Peyer's patch (tissue), 4 donors: ENCODE results near the gene PLPP3. TPM values are rescaled to one million over a fixed set of nuclear protein-coding genes. Genes with fewer than 3 reads are reported as not detected.

Experiments used
- DNase-seq, 3 donors: peaks; one replicate each; pipeline ENCODE4 v3.0.0-alpha.2; 2017 to 2019
- H3K27ac ChIP-seq, 4 donors: fragments of 200-600 bp; sonication (generic); one replicate each; pipeline ENCODE4 v1.5.1; 2016 to 2019
- H3K27me3 ChIP-seq, 2 donors: fragments of 200-600 bp; sonication (generic); one replicate each; pipeline ENCODE4 v1.5.1; 2019
- H3K36me3 ChIP-seq, 3 donors: fragments of 200-600 bp; sonication (generic); one replicate each; pipeline ENCODE4 v1.5.1; 2016 to 2019
- H3K4me1 ChIP-seq, 4 donors: fragments of 200-600 bp; sonication (generic); one replicate each; pipeline ENCODE4 v1.5.1; 2016 to 2019
- H3K4me3 ChIP-seq, 4 donors: fragments of 200-600 bp; sonication (generic); 1 replicate in 3 of 4; 2 replicates in 1 of 4; pipeline ENCODE4 v1.5.1; 2016 to 2019; ENCODE audit warnings: mild to moderate bottlenecking in 1 of 4
- H3K9me3 ChIP-seq, 4 donors: fragments of 200-600 bp; sonication (generic); one replicate each; pipeline ENCODE4 v1.5.1; 2016 to 2019; ENCODE audit warnings: mild to moderate bottlenecking in 1 of 4
- CTCF ChIP-seq, 6 experiments: fragments of 450-650 bp in 4 of 6; fragments of 200-600 bp in 2 of 6; sonication (generic) in 1 of 6; IDR thresholded peaks; one replicate each; pipeline ENCODE4 v1.5.1; 2017 to 2019; ENCODE audit warnings: antibody characterized with exemption in 6 of 6, mild to moderate bottlenecking in 3 of 6, moderate library complexity in 1 of 6
- POLR2A ChIP-seq, 2 donors: fragments of 450-650 bp; IDR thresholded peaks; one replicate each; pipeline ENCODE4 v1.5.1; 2017; ENCODE audit warnings: antibody characterized with exemption in 2 of 2, mild to moderate bottlenecking in 2 of 2, moderate library complexity in 2 of 2
- total RNA-seq, 4 donors: library from RNA; depleted of rRNA; stranded (reverse); fragments of >200 nt; gene quantifications; one replicate each; pipeline ENCODE4 v1.1.0, GENCODE V29; 2016

PLPP3 gene
- total RNA-seq, 4 donors from 2014 or later: 27.0 to 63.7 (median 37.6) TPM

GRCh38 chr1:56464294-56464693 is 115.1 kb downstream of the PLPP3 start:
- no peaks in the 10 kb centered on the region for H3K4me1 ChIP-seq
- no peaks in the 10 kb centered on the region for H3K9me3 ChIP-seq

GRCh38 chr1:56463376-56463775 is 116.0 kb downstream of the PLPP3 start:
- no peak overlapping the region for H3K4me3 ChIP-seq
- no peaks in the 10 kb centered on the region for H3K9me3 ChIP-seq
- no peak for DNase-seq
- no peaks in the 10 kb centered on the region for H3K36me3 ChIP-seq
- H3K27me3 ChIP-seq: no peaks in the 10 kb centered on the region
- H3K27ac ChIP-seq: no peak overlapping the region
- TF ChIP-seq POLR2A (IDR thresholded peaks at IDR 0.05): no peak
- no peaks in the 10 kb centered on the region for H3K4me1 ChIP-seq

More at GRCh38 chr1:56464294-56464693, 115.1 kb downstream of the PLPP3 start:
- H3K27me3 ChIP-seq: no peaks in the 10 kb centered on the region
- no peak overlapping the region for H3K27ac ChIP-seq
- no peak overlapping the region for H3K4me3 ChIP-seq
- no peak for DNase-seq
- no peaks in the 10 kb centered on the region for H3K36me3 ChIP-seq
- TF ChIP-seq CTCF (IDR thresholded peaks at IDR 0.05): no peak
- TF ChIP-seq POLR2A (IDR thresholded peaks at IDR 0.05): no peak

- Histone ChIP-seq H3K36me3 (no peaks in the 10 kb centered on the region), H3K27me3 (no peaks in the 10 kb centered on the region), H3K27ac (no peak overlapping the region), H3K4me1 (no peaks in the 10 kb centered on the region), H3K9me3 (no peaks in the 10 kb centered on the region), H3K4me3 (no peak overlapping the region)
- DNase-seq: no peak
- TF ChIP-seq POLR2A (IDR thresholded peaks at IDR 0.05) (no peak), CTCF (IDR thresholded peaks at IDR 0.05) (no peak)
Measured at GRCh38 chr1:56462209-56462608, 117.2 kb downstream of the PLPP3 start.

GRCh38 chr1:56461158-56462127 is 117.9 kb downstream of the PLPP3 start:
- Histone ChIP-seq H3K4me3 (no peak overlapping the region), H3K27ac (no peak overlapping the region), H3K36me3 (no peaks in the 10 kb centered on the region), H3K4me1 (no peaks in the 10 kb centered on the region), H3K9me3 (no peaks in the 10 kb centered on the region), H3K27me3 (no peaks in the 10 kb centered on the region)
- DNase-seq: no peak
- no peak for TF ChIP-seq CTCF (IDR thresholded peaks at IDR 0.05)
- TF ChIP-seq POLR2A (IDR thresholded peaks at IDR 0.05): no peak

- Histone ChIP-seq H3K9me3 (no peaks in the 10 kb centered on the region), H3K4me3 (no peak overlapping the region), H3K36me3 (no peaks in the 10 kb centered on the region), H3K27me3 (no peaks in the 10 kb centered on the region), H3K4me1 (no peaks in the 10 kb centered on the region), H3K27ac (no peak overlapping the region)
- DNase-seq: no peak
- no peak for TF ChIP-seq CTCF (IDR thresholded peaks at IDR 0.05)
Measured at GRCh38 chr1:56459260-56459659, 120.1 kb downstream of the PLPP3 start.

GRCh38 chr1:56457756-56458375 is 121.5 kb downstream of the PLPP3 start:
- Histone ChIP-seq H3K4me1 (no peaks in the 10 kb centered on the region), H3K4me3 (no peak overlapping the region), H3K27me3 (no peaks in the 10 kb centered on the region), H3K27ac (no peak overlapping the region), H3K36me3 (no peaks in the 10 kb centered on the region), H3K9me3 (no peaks in the 10 kb centered on the region)
- DNase-seq: no peak
- TF ChIP-seq CTCF (IDR thresholded peaks at IDR 0.05) (no peak), POLR2A (IDR thresholded peaks at IDR 0.05) (no peak)
